Measurements from ENCODE around the gene TENM3.

DNA sequence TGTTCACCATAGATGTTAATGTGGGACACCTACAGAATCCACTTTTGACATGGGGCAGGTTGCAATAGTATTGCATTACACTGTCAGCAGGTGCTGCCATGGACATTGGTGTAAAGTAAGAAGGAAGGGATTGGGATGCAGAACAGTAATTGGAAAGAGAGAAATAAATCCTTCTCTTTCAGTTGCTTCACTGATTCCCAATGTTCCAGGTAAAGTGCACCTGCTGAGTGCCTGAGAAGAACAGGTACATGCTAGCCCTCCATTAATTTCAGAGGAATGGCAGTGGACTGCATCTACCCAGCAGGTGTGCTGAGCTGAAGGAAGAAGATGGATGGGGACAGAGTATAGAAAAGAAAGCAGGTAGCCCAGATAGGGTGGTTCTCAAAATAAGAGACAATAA is 248.5 kb downstream of the TENM3 start:
- TF ChIP-seq, protein P1, sequence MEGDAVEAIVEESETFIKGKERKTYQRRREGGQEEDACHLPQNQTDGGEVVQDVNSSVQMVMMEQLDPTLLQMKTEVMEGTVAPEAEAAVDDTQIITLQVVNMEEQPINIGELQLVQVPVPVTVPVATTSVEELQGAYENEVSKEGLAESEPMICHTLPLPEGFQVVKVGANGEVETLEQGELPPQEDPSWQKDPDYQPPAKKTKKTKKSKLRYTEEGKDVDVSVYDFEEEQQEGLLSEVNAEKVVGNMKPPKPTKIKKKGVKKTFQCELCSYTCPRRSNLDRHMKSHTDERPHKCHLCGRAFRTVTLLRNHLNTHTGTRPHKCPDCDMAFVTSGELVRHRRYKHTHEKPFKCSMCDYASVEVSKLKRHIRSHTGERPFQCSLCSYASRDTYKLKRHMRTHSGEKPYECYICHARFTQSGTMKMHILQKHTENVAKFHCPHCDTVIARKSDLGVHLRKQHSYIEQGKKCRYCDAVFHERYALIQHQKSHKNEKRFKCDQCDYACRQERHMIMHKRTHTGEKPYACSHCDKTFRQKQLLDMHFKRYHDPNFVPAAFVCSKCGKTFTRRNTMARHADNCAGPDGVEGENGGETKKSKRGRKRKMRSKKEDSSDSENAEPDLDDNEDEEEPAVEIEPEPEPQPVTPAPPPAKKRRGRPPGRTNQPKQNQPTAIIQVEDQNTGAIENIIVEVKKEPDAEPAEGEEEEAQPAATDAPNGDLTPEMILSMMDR (conservative IDR thresholded peaks at IDR 0.05), result no peak
- TF ChIP-seq EZH2 (IDR thresholded peaks at IDR 0.05; ENCODE audit: low read depth), result no peak
